Epithelial cell of esophagus (primary cell): ENCODE measurements around the gene TMC8.

Experiments
- DNase-seq: peaks from one replicate; pipeline ENCODE4 v3.0.0; 2010; ENCODE audit warnings: low read depth
- H3K4me3 ChIP-seq: 2 replicates; pipeline ENCODE4 v1.5.1; 2011; ENCODE audit warnings: mild to moderate bottlenecking, low read length, control low read depth
- TF ChIP-seq, protein P1 (sequence below): IDR thresholded peaks from 2 replicates; pipeline ENCODE4 v1.5.1; 2011; ENCODE audit warnings: low read depth, mild to moderate bottlenecking, low read length, control low read depth, inconsistent platforms; ENCODE audit not compliant: insufficient read depth; ENCODE audit errors: missing control alignments

TMC8 gene

GRCh38 chr17:78186692-78187595 lies 56.4 kb downstream of the TMC8 start, which contains the start of the genes AFMID and TK1:
TSS of gene AFMID (plus strand) at chr17:78187362. CDS start at chr17:78187371, 9 bp downstream.
TSS of gene TK1 (minus strand) at chr17:78187052. CDS start at chr17:78186994, 58 bp downstream.
- peak; percentile 98 for DNase-seq
- TF ChIP-seq, protein P1, sequence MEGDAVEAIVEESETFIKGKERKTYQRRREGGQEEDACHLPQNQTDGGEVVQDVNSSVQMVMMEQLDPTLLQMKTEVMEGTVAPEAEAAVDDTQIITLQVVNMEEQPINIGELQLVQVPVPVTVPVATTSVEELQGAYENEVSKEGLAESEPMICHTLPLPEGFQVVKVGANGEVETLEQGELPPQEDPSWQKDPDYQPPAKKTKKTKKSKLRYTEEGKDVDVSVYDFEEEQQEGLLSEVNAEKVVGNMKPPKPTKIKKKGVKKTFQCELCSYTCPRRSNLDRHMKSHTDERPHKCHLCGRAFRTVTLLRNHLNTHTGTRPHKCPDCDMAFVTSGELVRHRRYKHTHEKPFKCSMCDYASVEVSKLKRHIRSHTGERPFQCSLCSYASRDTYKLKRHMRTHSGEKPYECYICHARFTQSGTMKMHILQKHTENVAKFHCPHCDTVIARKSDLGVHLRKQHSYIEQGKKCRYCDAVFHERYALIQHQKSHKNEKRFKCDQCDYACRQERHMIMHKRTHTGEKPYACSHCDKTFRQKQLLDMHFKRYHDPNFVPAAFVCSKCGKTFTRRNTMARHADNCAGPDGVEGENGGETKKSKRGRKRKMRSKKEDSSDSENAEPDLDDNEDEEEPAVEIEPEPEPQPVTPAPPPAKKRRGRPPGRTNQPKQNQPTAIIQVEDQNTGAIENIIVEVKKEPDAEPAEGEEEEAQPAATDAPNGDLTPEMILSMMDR: peak; percentile 64
- H3K4me3 ChIP-seq: peak within 1 kb of the TSS; percentile 61
